DMS79 (cell line): ENCODE results near the gene CALN1.
"Not testable (repeated sequence)": the region's sequence is repeated elsewhere in the genome, so short reads cannot be mapped to it uniquely, and the experiment has no call there.

Experiments used
- DNase-seq: peaks from one replicate; lab custom pipeline; 2025; lab: John Stamatoyannopoulos, UW

Gene CALN1

DNA sequence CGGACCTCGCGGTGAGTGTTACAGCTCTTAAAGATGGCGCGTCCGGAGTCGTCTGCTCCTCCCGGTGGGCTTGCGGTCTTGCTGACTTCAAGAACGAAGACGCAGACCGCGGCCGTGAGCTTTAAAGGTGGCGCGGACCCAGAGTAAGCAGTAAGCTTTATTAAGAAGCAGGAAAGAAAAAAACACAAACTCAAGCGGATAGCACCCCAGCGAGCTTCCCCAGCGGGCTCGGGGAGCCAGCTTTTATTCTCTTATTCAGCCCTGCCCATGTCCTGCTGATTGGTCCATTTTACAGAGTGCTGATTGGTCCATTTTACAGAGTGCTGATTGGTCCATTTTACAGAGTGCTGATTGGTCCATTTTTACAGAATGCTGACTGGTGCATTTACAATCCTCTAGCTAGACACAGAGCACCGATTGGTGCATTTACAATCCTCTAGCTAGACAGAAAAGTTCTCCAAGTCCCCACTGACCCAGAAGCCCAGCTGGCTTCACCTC lies at the start of gene CALN1:
Gene CALN1, minus strand, starts transcription at position 218 of the 498 bp plus-strand sequence.
- DNase-seq: not testable (repeated sequence)

DNA sequence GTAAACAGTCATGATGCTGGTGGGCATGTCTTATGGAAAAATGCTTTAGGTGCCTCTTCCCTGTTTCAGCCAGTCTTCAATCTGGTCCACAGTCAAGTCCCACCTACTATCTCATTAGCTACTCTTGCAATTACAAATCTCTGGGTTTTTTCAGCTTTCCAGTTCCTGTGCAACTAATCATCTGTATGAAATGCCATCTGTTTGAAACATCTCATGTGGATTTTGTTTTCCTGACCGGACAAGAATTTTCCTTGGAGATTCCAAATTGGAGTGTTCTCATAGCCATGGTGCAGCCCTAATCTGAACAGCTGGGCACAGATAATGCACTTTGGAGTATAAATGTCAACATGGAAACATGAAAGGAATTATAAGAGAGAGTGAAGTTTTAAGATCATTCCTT lies 41.3 kb upstream of the CALN1 start:
- no peak for DNase-seq

DNA sequence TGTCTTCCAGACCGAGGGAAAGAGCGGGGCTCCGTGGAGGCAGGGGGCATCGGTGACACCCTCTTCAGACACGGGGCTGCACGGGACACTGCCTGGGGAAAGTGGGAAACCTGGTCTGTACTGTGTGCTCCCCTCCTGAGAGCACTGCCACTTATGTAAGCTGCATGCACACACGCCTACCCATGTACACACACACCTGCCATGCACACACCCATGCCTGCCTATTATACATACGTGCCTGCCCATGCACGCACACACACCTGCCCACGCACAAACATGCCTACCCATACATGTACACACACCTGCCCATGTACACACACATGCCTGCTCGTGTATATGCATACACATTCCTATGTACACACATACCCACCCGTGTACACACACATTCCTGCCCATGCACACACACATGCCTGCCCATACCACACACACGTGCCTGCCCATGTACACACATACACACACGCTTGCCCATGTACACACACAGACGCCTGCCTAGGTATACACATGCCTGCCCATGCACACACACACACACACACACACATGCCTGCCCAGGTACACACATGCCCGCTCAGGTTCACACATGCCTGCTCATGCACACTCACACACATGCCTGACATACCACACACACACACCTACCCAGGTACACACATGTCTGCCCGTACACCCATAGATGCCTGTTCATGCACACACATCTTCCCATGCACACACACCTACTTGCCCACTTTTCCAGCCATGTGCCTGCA lies 35.5 kb upstream of the CALN1 start:
- no peak for DNase-seq

DNA sequence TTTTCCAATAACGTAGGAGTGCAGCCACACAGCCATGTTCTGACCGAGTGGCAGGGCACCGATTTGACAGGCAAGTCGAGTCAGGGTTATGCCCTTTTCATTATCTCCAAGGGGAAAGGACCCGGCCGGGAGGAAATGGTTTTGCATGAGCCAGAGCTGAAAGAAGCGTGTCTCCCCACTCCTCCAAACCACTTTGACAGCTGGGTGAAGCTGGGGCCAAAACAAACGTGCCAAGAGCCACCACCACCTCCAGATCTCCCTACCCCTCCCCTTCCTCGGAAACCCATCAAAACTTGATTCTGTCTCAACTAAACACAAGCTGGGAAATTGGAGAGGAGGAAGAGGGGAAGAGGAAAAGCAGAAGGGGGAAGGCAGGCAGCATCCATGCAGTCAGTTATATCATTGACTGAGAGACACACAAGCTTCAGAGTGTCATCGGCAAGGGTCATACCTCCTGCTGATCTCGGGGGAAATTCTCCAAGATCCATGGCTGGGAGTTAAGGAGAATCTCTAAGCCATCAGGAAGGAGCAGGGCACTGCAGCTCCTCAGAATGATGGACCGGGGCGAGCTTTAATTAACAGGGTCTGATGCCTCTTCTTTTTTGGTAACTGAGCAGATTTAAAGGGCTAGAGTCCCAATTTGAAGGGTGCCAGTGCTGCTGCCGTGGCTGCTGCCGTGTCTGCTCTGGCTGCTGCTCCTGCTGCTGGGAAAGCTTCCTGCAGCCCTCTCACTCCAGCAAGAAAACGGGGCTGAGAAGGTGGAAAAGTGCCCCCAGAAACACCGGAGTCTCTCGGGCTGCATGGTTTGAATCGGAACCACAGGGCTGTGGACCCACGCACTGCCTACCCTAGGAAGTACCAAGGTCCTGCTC lies 34.7 kb upstream of the CALN1 start:
- no peak for DNase-seq

DNA sequence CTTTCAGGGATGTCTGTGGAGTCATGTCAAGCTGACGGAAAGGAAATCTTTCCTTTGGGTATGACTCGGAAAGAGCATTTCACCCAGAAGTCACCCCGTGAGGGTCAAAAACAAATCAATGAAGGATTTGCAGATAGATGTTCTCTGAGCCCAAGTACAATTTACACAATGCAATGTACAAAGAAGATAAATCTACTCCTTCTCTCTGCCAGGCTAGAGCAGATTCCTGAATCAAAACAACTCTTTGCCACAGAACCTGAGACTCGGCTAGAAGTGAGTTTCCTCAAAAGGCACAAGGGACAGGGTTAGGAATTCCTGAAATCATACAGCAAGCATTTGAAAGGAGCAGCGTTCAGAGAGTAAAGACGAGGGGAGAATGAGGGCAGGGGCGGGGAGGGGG lies 34.0 kb upstream of the CALN1 start:
- DNase-seq: no peak

DNA sequence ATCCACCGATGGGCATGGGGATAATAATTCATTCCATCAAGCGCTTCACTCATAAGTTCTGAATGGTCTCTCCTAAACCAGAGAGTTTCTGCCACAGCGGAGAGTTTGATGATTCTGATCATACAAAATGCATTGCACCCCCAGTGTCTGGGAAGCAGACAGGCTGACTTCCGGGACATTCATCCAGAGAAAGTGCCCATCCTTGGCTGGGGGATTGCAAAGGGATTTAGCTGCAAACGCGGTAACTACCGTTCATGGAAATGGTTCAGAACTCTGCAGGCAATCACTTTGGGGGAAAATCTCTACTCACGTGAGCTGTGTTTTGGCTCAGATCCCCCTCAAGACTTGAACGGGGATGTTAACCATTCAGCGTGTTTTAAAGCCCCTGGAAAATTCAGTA lies 33.4 kb upstream of the CALN1 start:
- DNase-seq: no peak

DNA sequence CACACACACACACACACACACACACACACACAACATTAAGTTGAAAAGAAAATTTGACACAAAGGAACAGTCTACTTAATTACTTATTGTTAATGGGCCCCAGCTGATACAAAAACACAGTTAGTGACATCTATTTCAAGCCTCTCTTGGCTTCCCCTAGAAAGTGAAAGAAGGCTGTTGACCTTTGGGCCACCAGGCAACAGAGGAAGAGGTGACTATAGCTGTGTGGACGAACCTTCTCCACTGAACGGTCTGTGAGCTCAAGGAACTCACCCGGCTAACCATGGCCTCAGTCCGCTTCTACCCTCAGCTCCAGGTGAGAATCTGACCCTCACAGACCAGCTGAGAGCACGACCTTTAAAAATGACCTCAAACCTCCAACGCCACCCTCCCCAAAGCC lies 32.9 kb upstream of the CALN1 start:
- no peak for DNase-seq

DNA sequence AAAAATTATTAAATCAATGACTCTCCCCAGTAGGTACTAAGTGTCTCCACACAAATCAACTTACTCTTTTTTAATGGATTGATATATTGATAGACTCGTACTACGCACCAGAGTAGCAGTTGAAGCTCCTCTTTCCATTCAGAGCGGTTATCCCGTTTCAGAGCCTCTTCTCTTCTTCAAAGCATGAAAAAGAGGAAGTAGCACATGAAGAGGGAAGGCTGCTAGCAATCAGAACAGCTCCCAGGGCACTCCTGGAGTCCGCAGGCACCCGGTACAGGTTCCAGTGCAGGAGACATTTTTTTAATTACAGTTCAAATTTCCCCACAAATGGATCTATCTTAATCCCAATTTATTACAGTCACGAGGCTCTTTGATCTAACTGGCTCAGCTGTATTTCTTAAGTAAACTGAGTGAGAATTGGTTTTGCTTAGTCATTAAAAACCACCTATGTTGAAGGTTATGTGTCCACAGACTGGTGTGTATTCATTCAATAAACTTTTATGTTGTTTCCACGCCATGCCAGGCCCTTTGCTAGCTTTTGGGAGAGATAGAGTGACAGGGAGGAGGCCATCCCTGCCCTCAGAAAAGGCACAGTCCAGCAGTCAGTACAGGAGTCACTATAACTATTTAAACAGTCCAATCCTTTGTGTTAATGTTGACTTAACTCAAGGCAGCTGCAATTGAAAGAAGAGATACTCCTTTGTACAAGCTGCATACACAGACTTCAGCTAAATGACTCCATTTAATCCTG lies 32.1 kb upstream of the CALN1 start:
- no peak for DNase-seq

DNA sequence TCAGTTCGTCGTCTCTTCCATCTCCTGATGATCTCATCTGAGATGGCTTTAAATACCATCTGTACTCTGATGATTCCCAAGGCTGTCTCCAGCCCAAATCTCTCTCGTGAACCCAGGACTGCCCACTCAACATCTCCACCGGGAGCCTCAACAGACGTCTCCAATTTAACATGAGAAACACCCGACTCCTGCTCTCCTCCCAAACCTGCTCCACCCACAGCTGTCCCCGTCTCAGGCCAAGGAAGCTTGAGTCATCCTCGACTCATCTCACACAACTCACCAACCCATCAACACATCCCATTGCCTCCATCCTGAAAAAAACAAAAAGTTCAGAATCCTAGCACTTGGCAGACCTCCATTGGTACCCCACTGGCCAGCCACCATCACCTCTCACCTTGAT lies 29.7 kb upstream of the CALN1 start:
- DNase-seq: no peak

DNA sequence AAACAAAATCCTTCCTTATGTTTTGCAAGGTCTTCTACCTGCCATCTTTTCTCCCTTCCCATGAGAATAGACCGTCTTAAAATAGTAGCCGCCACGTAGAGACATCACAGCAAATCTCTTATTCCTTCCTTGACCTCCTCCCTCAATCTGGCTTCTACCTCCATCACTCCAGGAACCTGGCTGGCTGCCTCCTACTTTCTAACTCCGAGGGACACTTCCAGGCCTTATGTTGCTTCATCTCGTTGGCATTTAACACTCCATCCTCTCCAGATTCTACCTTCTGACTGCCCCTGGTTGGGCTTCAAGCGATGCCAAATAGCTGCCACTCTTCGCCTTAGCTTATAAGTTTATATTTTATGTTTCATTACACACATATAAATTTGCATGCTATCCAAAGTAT lies 26.4 kb upstream of the CALN1 start:
- no peak for DNase-seq

DNA sequence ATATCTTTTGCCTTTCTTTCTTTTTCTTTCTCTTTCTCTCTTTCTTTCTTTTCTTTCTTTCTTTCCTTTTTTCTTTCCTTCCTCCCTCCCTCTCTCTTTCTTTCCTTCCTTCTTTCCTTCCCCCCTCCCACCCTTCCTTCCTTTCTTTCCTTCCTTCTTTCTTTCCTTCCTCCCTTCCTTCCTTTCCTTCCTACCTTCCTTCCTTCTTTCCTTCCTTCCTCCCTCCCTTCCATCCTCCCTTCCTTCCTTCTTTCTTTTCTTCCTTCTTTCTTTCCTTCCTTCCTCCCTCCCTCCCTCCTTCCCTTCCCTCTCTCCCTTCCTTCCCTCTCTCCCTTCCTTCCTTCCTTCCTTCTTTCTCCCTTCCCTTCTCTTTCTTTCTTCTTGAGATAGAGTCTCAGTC lies 25.5 kb upstream of the CALN1 start:
- DNase-seq: no peak

DNA sequence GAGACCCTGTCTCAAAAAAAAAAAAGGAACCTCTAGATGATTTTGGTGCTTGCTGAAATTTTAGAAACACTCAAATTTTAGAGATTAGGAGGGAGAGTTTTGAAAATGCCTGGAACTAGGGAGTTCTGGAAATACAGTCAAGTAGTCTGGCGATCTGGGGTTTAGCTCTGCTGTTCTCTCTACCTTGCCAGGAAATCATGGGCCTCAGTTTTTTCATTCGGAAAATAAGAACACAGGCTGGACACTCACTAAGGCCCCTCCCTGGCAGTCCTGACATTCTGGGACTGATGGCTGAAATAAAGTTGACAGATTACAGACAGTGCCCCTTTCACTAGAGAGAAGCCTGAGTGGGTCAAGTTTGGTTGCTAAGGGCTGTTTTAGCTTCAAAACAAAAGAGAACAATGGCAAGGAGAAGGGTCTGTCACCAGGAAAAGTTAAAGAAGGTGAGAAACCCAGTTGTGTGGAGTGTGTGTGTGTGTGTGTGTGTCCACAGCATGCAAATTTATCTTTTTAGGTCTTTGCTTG lies 25.0 kb upstream of the CALN1 start:
- DNase-seq: no peak

DNA sequence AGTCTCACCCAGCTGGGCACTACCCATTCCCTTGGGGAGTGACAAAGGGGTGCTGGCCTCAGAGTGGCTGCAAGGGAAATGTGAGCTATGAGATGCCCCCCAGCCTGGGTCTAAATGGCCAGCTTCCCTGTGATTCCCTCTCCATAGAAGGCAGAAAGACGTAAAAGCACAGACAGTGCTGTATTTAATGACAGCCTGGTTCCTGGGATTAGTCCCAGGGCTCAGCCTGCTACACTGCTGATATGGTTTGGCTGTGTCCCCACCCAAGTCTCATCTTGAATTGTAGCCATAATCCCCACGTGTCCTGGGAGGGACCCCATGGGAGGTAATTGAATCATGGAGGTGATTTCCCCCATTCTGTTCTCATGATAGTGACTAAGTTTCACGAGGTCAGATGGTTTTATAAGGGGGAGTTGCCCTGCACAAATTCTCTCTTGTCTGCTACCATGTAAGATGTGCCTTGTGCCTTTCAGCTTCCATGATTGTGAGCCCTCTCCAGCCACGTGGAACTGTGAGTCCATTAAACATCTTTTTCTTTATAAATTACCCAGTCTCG lies 23.9 kb upstream of the CALN1 start:
- no peak for DNase-seq

DNA sequence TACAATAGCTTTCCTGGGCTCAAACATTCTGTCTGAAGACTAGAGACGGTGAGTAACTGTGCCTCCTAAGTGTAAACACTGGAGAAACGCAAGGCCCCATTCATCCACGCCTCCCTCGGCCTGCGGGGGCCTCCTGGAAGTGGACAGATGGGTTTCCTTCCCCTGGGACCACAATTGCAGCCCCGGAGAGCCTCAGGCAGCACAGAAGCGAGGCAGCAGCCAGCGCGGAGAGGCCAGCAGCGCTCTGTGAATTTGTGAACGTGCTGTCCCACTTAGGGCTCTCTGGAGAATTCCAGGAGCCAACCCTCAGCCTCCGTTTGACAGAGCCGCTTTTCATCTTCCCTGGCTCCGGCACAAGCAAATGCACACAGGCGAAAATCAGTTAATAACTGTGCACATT lies 23.2 kb upstream of the CALN1 start:
- no peak for DNase-seq

DNA sequence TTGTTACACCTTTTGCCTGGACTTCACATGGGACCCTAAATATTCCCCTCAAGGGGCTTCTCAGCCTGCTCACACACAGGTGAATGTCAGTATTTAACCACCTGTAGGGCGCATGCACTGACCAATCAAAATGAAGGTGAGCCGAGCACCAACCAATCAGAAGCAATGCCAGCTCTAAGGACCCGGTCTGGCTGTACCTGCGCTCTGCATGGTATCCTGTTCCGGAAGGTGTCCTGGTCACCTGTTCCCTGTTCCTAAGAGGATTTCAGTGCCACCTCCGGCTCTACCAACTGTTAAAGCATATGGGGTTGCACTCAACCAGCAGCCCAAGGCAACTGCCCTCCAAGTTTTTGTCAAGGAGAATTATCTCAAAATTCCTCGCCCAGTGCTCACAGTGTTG lies 18.4 kb upstream of the CALN1 start:
- DNase-seq: no peak

DNA sequence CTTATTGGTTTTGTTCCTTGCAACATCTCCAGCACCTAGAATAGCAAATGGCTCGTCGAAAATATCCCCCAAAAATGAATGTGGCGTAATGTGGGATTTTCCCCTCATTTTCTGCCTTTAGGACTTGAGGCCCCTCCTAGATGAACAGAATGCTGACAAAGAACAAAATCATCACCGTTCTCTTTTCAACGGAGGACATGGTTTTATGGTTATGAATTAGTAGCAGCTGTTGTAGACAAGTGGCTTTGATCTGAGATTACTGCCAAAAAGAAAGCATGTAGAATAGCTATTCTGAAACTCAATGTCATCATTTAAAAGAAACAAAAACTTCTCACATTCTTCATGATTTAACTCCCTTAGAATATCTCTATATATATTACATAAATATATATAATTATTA lies 17.2 kb upstream of the CALN1 start:
- no peak for DNase-seq

DNA sequence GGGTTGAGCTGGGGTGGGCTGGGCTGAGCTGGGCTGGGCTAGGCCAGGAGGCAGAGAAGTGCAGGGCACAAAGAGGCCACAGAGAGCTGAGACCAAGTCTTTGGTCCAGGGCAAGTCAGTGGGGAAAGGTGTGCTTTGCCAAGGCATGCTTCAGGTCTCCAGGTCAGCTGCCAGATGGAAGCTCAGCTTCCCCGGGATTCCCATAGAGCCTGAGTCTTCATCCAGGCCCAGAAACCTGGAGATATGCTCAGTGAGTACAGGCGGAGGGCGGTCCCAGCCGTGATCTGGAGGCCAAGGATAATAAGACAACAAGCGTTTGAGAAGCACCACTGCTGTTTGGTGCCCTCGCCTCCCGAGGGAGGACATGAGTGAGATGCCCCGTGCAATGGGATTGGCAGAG lies 4.7 kb upstream of the CALN1 start:
- DNase-seq: no peak

DNA sequence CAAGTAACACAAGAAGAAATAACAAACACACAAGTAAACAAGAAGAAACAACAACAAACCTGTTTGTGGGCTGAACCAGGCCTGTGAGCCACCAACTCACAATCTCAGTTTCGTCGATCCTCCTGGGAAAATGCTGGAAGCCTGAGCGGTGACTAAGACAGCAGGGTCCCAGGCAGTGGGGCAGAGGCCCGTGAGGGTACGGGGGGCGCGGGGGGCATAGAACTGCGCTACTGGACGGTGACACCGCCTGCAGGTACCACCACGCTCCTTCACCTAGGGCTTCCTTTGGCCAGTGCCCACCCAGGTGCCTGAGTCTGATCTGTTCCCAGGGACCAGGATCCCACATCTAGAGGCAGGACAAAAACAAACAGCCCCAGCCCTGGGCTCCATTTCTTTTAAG lies 3.4 kb upstream of the CALN1 start:
- DNase-seq: no peak

DNA sequence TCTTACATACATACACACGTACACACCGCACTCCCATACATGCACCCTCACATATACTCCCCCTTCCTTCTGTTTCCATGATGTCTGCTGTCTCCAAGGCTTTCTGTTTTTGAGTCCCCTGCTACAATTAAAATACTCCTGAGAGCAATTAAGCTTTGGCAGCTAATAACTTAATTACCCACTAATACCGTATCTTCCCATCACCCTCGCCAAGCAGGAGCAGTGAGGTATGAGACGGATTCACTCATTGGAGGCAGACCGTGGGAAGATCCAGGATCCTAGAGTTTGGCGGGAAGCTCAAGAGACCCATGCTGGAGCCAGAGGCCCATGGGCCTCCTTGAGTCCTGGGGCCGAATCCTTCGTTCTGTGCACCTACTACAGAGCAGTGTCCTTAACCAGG lies 1.7 kb upstream of the CALN1 start:
- no peak for DNase-seq

DNA sequence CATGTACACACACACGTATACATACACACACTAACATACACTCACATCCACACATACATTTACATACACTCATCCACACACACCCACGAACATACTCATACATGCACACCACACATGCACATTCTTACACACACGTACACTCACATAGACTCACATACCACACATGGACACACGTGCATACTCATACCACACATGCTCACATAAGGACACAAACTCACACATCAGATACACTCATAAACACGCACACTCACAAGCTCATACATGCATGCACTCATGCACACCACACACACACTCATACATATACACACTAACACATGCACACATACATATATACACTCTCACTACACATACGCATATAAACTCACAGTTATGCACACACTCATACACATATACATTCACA lies 1.2 kb upstream of the CALN1 start:
- DNase-seq: no peak

DNA sequence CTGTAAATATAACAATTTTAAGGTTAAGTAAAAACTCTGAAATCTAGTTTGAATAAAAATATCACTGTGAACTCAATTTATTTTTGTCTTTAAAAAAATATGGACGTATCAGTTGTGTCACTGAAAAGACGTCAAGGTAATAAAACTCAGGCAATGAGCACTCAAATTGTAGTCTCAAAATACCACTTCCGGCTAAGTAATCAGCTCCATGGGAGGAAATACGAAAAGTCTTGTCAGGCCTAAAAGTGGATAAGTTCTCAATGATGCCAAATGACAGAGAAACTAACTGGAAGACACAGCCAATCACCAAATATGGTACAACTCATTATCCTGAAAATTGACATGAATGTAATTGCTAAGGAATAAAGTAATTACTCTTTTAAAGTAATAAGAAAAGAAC lies 719 bp downstream of the CALN1 start:
- no peak for DNase-seq

DNA sequence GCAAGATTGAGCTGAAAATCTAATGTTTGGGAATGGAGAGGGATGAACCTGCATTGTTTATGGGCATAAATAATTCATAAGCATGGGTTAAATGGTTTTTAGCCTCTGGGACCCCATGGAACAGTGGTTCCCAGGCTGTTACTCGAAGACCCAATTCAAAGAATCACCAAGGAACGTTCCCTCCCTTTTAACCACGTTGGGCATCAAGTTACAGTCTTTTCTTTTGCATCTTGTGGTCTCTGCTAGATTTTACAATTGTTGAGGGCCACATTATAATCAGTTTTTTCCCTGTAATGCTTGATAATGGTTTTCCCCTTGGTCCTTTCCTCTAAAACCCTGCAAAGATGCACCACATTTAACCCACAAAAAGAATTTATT lies 2.5 kb downstream of the CALN1 start:
- no peak for DNase-seq
